Sigmoid colon (tissue), 7 donors: ENCODE data around the gene SLC22A3. TPM values are rescaled to one million over a fixed set of nuclear protein-coding genes. Genes with fewer than 3 reads are reported as not detected.

Source experiments
- DNase-seq: peaks from one replicate; pipeline ENCODE4 v3.0.0-alpha.2; 2019
- H3K27ac ChIP-seq, 4 donors: fragments of 200-600 bp; sonication (generic); one replicate each; pipeline ENCODE4 v1.5.1; 2016 to 2019; ENCODE audit warnings: mild to moderate bottlenecking in 1 of 4
- H3K27me3 ChIP-seq, 3 donors: fragments of 200-600 bp; sonication (generic); one replicate each; pipeline ENCODE4 v1.5.1; 2019; ENCODE audit warnings: mild to moderate bottlenecking in 1 of 3
- H3K36me3 ChIP-seq, 4 donors: fragments of 200-600 bp; sonication (generic); one replicate each; pipeline ENCODE4 v1.5.1; 2016 to 2019
- H3K4me1 ChIP-seq, 4 donors: fragments of 200-600 bp; sonication (generic); one replicate each; pipeline ENCODE4 v1.5.1; 2017 to 2019
- H3K4me3 ChIP-seq, 4 donors: fragments of 200-600 bp; sonication (generic); one replicate each; pipeline ENCODE4 v1.5.1; 2017 to 2019; ENCODE audit warnings: mild to moderate bottlenecking in 2 of 4, moderate library complexity in 1 of 4
- H3K9me3 ChIP-seq, 4 donors: fragments of 200-600 bp in 3 of 4; sonication (generic) in 3 of 4; one replicate each; pipeline versions ENCODE4 v1.5.1 to v1.6.1; 2013 to 2019
- EP300 ChIP-seq, 4 donors: sonication (generic); formaldehyde crosslinking; IDR thresholded peaks; one replicate each; pipeline ENCODE4 v1.6.1; 2017; ENCODE audit warnings: antibody characterized with exemption in 4 of 4
- POLR2A ChIP-seq, 2 donors: fragments of 450-650 bp; IDR thresholded peaks; one replicate each; pipeline ENCODE4 v1.6.1; 2016; ENCODE audit warnings: antibody characterized with exemption in 2 of 2, mild to moderate bottlenecking in 2 of 2, moderate library complexity in 2 of 2
- POLR2AphosphoS5 ChIP-seq, 4 donors: sonication (generic); formaldehyde crosslinking; IDR thresholded peaks; one replicate each; pipeline ENCODE4 v1.6.1; 2017; ENCODE audit warnings: antibody characterized with exemption in 4 of 4
- WGBS, 2 donors: extraction: QIAGEN DNeasy Blood & Tissue Kit; methylation state at CpG; one replicate each; pipeline ENCODE4 v1.1.7; 2013; 5-methylcytosine and 5-hydroxymethylcytosine counted together
- intact Hi-C: fragments of 100-400 bp; cut with DNase I; formaldehyde crosslinking; loops from one replicate; pipeline ENCODE4 v1.15.1; 2023
- polyA plus RNA-seq, 3 donors: library from polyadenylated mRNA; stranded (reverse); fragments of 200-250 nt; gene quantifications; one replicate each; pipeline ENCODE4 v1.2.3, GENCODE V29; 2013
- total RNA-seq, 4 donors: library from RNA; depleted of rRNA; stranded (reverse); fragments of >200 nt; gene quantifications; one replicate each; pipeline ENCODE4 v1.1.0, GENCODE V29; 2016
- TF ChIP-seq, protein P1 (sequence below), 4 experiments: fragments of 450-650 bp in 3 of 4; fragments of 200-600 bp in 1 of 4; IDR thresholded peaks; one replicate each; pipeline ENCODE4 v1.5.1; 2016 to 2019; ENCODE audit warnings: antibody characterized with exemption in 4 of 4, mild to moderate bottlenecking in 3 of 4, moderate library complexity in 2 of 4
- donor health status: healthy with polysubstance abuse.
- donor health status: Bipolar disorder and iron deficiency.
- donor health status: healthy.

SLC22A3 gene
- total and polyA plus RNA-seq, 7 donors, result 0.23 to 26.3 (median 13.6) TPM

DNA sequence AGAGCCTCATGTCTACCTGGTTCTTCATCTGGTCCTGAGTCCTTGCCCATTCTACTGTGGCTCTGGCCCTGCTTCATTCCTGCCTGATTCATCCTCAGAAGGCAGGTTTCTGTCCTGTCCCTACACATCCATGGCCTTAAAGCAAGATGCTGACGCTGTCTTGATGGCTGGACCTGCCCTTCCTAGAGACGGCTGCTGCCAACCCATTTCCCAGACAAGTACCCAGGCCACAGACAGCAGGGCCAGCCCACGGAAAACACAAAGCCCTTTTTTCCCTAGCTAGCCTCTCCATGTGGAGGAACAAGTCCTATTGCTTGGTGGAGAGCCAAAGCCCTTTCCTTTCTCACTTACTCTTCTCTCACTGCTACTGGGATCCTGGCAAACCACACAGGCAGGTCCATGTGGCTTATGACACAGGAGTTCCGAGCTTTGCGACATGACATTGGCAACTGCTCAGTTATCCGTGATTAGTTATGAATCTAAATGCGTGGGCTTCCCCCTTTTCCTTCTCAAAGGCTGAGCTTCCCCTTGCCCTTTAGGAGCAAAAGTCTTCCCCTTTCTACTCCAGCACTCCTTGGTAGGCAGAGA lies 72.9 kb downstream of the SLC22A3 start:
- H3K36me3 ChIP-seq, result no peaks in the 10 kb centered on the region
- H3K4me1 ChIP-seq, result peaks cover 0 to 37% (median 25%) of the 10 kb centered on the region in 4 donors
- intact Hi-C loops, result no loop called here
- H3K27ac ChIP-seq, result peak overlapping the region; percentile 67 to 88 (median 82)
- no peaks in the 10 kb centered on the region for H3K27me3 ChIP-seq
- peak; percentile 76 for DNase-seq
- WGBS, 2 donors, result 88 to 93% methylated on average over 7 of the region's 7 CpGs
- H3K4me3 ChIP-seq, result peak overlapping the region in 2 of 4 donors; percentile 10 to 19
- no peaks in the 10 kb centered on the region for H3K9me3 ChIP-seq
- TF ChIP-seq POLR2AphosphoS5 (IDR thresholded peaks at IDR 0.05) (peak in 3 of 4 donors; percentile 9 to 57 (median 11)), POLR2A (IDR thresholded peaks at IDR 0.05) (no peak)

DNA sequence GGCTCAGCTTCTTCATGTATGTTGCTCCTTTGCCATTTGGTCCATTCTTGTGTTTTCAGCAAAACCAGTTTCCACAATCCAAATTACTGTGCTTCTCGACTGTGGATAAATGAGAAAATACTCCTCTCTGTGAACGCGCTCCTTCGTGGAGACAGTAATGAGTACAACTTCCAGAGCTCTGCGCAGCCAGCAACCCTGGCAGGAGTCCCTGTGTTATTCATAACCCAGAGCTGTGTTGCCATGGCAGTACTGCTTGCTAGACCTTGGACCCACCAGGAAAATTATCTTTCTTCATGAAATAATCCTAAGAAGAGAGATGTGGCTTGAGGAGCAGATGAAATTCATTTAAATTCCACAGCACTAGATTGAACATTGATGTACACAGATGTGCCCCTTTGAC lies 73.7 kb downstream of the SLC22A3 start:
- Histone ChIP-seq H3K36me3 (no peaks in the 10 kb centered on the region), H3K4me3 (peak overlapping the region in 2 of 4 donors; percentile 10 to 19), H3K27ac (peak overlapping the region; percentile 67 to 88 (median 82)), H3K27me3 (no peaks in the 10 kb centered on the region), H3K9me3 (no peaks in the 10 kb centered on the region), H3K4me1 (peaks cover 0 to 37% (median 25%) of the 10 kb centered on the region in 4 donors)
- 79 to 94% methylated on average over 5 of the region's 5 CpGs for WGBS, 2 donors
- peak in 1 of 2 donors; percentile 19 for TF ChIP-seq POLR2A (IDR thresholded peaks at IDR 0.05)
- peak in 1 of 4 donors; percentile 27 for TF ChIP-seq EP300 (IDR thresholded peaks at IDR 0.05)
- peak; percentile 45 to 71 (median 58) for TF ChIP-seq POLR2AphosphoS5 (IDR thresholded peaks at IDR 0.05)
- TF ChIP-seq, protein P1, sequence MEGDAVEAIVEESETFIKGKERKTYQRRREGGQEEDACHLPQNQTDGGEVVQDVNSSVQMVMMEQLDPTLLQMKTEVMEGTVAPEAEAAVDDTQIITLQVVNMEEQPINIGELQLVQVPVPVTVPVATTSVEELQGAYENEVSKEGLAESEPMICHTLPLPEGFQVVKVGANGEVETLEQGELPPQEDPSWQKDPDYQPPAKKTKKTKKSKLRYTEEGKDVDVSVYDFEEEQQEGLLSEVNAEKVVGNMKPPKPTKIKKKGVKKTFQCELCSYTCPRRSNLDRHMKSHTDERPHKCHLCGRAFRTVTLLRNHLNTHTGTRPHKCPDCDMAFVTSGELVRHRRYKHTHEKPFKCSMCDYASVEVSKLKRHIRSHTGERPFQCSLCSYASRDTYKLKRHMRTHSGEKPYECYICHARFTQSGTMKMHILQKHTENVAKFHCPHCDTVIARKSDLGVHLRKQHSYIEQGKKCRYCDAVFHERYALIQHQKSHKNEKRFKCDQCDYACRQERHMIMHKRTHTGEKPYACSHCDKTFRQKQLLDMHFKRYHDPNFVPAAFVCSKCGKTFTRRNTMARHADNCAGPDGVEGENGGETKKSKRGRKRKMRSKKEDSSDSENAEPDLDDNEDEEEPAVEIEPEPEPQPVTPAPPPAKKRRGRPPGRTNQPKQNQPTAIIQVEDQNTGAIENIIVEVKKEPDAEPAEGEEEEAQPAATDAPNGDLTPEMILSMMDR (IDR thresholded peaks at IDR 0.05), result no peak
- intact Hi-C loops, result no loop called here
- peak; percentile 90 for DNase-seq

DNA sequence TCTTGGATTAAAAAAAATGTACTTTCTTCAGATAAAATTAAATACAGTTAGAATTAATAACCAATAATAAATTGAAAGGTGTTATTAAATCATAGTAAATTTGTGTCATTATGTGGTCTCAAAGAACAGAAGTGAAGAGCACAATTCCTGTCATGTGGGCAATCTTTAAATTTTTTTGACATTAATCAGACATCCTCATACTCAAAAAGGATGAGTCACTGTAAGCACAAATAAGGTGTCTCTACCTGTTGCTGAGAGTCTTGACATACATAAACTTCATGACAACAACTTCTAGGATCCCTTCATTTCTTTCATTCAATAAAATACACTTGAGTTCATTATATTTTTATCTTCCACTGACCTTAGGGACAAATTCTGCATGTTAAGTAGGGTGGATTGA lies 76.1 kb downstream of the SLC22A3 start:
- no peak overlapping the region for H3K4me3 ChIP-seq
- H3K9me3 ChIP-seq, result no peaks in the 10 kb centered on the region
- peak overlapping the region in 2 of 4 donors; percentile 16 to 46 for H3K27ac ChIP-seq
- no peaks in the 10 kb centered on the region for H3K36me3 ChIP-seq
- no peak for TF ChIP-seq EP300 (IDR thresholded peaks at IDR 0.05)
- TF ChIP-seq POLR2A (IDR thresholded peaks at IDR 0.05), result no peak
- TF ChIP-seq POLR2AphosphoS5 (IDR thresholded peaks at IDR 0.05), result no peak
- TF ChIP-seq, protein P1 (IDR thresholded peaks at IDR 0.05), result no peak
- H3K27me3 ChIP-seq, result no peaks in the 10 kb centered on the region
- intact Hi-C loops, result no loop called here
- no peak for DNase-seq
- peaks cover 0 to 60% (median 47%) of the 10 kb centered on the region in 4 donors for H3K4me1 ChIP-seq

DNA sequence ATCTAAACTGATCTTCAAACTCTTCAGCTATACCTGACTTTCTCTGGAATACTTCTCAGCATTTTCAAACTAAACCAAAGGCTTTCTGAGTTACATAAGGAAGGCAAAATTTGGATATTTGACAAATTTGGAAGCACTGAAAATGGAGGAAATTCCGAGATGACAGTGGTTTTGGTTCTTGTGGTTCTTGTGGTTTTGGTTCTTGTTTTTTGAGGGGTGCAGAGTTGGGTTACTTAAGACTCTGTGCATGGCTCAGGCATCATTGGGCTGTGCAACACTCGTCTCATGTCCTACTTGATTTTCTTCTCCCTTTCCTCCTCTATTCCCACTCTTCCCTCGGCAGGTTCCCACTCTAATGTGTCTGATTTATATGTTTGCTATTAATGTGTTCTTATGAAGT lies 78.0 kb downstream of the SLC22A3 start:
- DNase-seq, result no peak
- intact Hi-C loops, result loop anchor here (5.0 kb wide), 1 partner anchor 79 kb away; the partner anchor contains the start of gene SLC22A3
- no peaks in the 10 kb centered on the region for H3K27me3 ChIP-seq
- no peak overlapping the region for H3K4me3 ChIP-seq
- 62 to 87% methylated on average over 3 of the region's 3 CpGs for WGBS, 2 donors
- H3K9me3 ChIP-seq, result no peaks in the 10 kb centered on the region
- no peak for TF ChIP-seq EP300 (IDR thresholded peaks at IDR 0.05)
- TF ChIP-seq POLR2A (IDR thresholded peaks at IDR 0.05), result no peak
- TF ChIP-seq POLR2AphosphoS5 (IDR thresholded peaks at IDR 0.05), result no peak
- TF ChIP-seq, protein P1 (IDR thresholded peaks at IDR 0.05), result no peak
- H3K36me3 ChIP-seq, result no peaks in the 10 kb centered on the region
- no peak overlapping the region for H3K27ac ChIP-seq
- H3K4me1 ChIP-seq, result peaks cover 0 to 64% (median 53%) of the 10 kb centered on the region in 4 donors

DNA sequence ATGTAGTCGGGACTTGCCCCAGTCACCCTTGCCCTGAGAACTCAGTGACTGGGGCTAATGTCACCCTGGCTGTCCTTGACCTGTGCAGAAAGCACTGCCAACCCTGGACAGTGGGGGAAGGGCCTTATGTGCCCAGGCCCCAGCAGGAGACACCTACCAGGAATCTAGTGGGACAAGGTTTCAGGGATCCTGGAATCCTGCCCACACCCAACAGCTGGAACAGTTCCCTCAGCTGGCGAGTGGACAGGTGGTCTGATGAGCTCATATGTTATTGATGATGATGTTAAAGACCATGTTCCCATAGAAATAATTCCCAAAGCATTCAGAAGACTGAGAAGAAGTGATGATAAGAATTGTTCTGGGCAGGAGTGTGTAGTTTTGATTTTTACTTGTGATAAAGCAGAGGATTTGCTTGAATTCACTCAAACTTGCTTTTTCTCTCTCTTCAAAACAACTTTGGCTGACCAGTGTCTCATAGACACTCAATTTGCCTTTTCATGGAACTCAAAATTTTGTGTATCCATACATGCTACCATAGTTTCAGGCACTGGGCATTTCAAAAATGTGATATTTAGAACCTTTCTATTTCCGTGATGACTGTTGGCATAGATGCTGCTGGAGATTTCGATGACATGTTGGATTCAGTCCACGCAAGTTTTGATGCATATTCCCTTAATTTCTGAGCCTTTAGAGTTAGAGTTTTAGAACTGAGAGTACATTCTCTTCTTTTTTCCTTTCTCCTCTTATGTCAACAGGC lies 79.3 kb downstream of the SLC22A3 start:
- intact Hi-C loops, result loop anchor here (5.0 kb wide), 1 partner anchor 80 kb away; the partner anchor contains the start of gene SLC22A3
- no peak for DNase-seq
- Histone ChIP-seq H3K27me3 (no peaks in the 10 kb centered on the region), H3K4me3 (no peak overlapping the region), H3K27ac (peak overlapping the region in 3 of 4 donors; percentile 9 to 51 (median 34)), H3K4me1 (peaks cover 0 to 64% (median 53%) of the 10 kb centered on the region in 4 donors), H3K36me3 (no peaks in the 10 kb centered on the region), H3K9me3 (no peaks in the 10 kb centered on the region)
- TF ChIP-seq EP300 (IDR thresholded peaks at IDR 0.05) (no peak), POLR2A (IDR thresholded peaks at IDR 0.05) (no peak), POLR2AphosphoS5 (IDR thresholded peaks at IDR 0.05) (no peak)
- WGBS, 2 donors, result 84 to 88% methylated on average over 5 of the region's 5 CpGs
